ENCODE data around the gene SLC18A3.

The SLC18A3 gene

GRCh38 chr10:49651039-49651835, 41.1 kb downstream of the SLC18A3 start:
- DNase-seq (ENCODE audit: low spot score): no peak

- no peak for DNase-seq (ENCODE audit: low spot score)
These were observed 41.8 kb downstream of the SLC18A3 start for GRCh38 chr10:49651917-49652316.

- DNase-seq (ENCODE audit: low spot score): no peak
These were observed 42.5 kb downstream of the SLC18A3 start for GRCh38 chr10:49652421-49653272.

GRCh38 chr10:49653273-49653929, 43.3 kb downstream of the SLC18A3 start:
- no peak for DNase-seq (ENCODE audit: low spot score)

- DNase-seq (ENCODE audit: low spot score): no peak
These were observed 44.1 kb downstream of the SLC18A3 start for GRCh38 chr10:49654036-49654693.

GRCh38 chr10:49655099-49655498, 45.0 kb downstream of the SLC18A3 start:
- no peak for DNase-seq (ENCODE audit: low spot score)

GRCh38 chr10:49656845-49657493, 46.9 kb downstream of the SLC18A3 start:
- DNase-seq (ENCODE audit: low spot score): no peak

- DNase-seq (ENCODE audit: low spot score): no peak
These were observed 47.5 kb downstream of the SLC18A3 start for GRCh38 chr10:49657606-49658005.

- no peak for DNase-seq (ENCODE audit: low spot score)
These were observed 51.2 kb downstream of the SLC18A3 start for GRCh38 chr10:49661140-49661856.
